ENCODE data around the gene FDXACB1.

DNA sequence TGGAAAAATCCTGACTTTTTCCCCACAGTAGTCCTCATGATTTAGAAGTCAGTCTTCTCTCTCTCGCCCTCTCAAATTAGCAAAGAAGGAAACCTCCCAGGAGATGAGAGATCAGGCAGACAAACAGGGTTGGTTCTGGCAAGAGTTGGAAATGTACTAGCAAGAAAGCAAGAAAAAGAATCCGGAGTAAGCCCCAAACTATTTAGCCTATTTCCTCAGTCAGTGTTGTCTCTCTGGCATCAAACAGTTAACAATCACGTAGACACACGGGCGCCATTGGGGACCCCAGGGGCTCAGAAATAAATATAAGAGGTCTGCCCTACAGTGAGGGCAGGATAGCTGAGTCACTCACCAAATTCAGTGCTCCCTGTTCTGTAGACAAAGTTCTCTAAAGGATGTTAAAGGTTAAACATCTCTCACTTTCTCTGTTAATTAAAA lies 44.4 kb upstream of the FDXACB1 start:
- TF ChIP-seq, protein P1, sequence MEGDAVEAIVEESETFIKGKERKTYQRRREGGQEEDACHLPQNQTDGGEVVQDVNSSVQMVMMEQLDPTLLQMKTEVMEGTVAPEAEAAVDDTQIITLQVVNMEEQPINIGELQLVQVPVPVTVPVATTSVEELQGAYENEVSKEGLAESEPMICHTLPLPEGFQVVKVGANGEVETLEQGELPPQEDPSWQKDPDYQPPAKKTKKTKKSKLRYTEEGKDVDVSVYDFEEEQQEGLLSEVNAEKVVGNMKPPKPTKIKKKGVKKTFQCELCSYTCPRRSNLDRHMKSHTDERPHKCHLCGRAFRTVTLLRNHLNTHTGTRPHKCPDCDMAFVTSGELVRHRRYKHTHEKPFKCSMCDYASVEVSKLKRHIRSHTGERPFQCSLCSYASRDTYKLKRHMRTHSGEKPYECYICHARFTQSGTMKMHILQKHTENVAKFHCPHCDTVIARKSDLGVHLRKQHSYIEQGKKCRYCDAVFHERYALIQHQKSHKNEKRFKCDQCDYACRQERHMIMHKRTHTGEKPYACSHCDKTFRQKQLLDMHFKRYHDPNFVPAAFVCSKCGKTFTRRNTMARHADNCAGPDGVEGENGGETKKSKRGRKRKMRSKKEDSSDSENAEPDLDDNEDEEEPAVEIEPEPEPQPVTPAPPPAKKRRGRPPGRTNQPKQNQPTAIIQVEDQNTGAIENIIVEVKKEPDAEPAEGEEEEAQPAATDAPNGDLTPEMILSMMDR (IDR thresholded peaks at IDR 0.05; ENCODE audit: extremely low read depth in 1 of 2, insufficient read depth in 1 of 2, low read depth in 1 of 2, low read length in 2 of 2) = no peak
- no peak for TF ChIP-seq EZH2 (IDR thresholded peaks at IDR 0.05; ENCODE audit: borderline replicate concordance, low read depth, low read length, severe bottlenecking)
- TF ChIP-seq MYC (IDR thresholded peaks at IDR 0.05; ENCODE audit: low read depth, low read length) = no peak
- TF ChIP-seq POLR2AphosphoS5 (IDR thresholded peaks at IDR 0.05; ENCODE audit: insufficient read depth, low read depth, low read length) = no peak
- no peak for TF ChIP-seq POLR2A (IDR thresholded peaks at IDR 0.05; ENCODE audit: low read depth, low read length)
- TF ChIP-seq, protein P2, sequence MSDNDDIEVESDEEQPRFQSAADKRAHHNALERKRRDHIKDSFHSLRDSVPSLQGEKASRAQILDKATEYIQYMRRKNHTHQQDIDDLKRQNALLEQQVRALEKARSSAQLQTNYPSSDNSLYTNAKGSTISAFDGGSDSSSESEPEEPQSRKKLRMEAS (IDR thresholded peaks at IDR 0.05; ENCODE audit: insufficient read depth, insufficient read length) = no peak
- TF ChIP-seq JUN (IDR thresholded peaks at IDR 0.05; ENCODE audit: borderline replicate concordance, insufficient read depth, insufficient read length, low read depth) = no peak
- TF ChIP-seq GATA2 (IDR thresholded peaks at IDR 0.05; ENCODE audit: insufficient read depth, insufficient read length, low read depth, low read length) = no peak

Data from endothelial cell of umbilical vein (primary cell).